Endodermal cell (in vitro differentiated cells): ENCODE measurements around the gene TMEM40. TPM values are rescaled to one million over a fixed set of nuclear protein-coding genes. Genes with fewer than 3 reads are reported as not detected.

Experiments
- DNase-seq: peaks from one replicate; pipeline ENCODE4 v3.0.0-alpha.2; 2017
- H3K27ac ChIP-seq: 2 replicates; pipeline ENCODE4 v1.5.1; 2013; ENCODE audit warnings: mild to moderate bottlenecking, low read depth, low read length, moderate library complexity
- H3K27me3 ChIP-seq: 2 replicates; pipeline ENCODE4 v1.6.1; 2013; ENCODE audit warnings: mild to moderate bottlenecking, low read length, moderate library complexity; ENCODE audit not compliant: insufficient read depth, control insufficient read depth, poor library complexity, severe bottlenecking
- H3K36me3 ChIP-seq: 2 replicates; pipeline ENCODE4 v1.7.0; 2013; ENCODE audit warnings: mild to moderate bottlenecking, low read length, moderate library complexity; ENCODE audit not compliant: control insufficient read depth, insufficient read depth
- H3K4me1 ChIP-seq: one replicate; pipeline ENCODE4 v1.7.0; 2013; ENCODE audit warnings: low read length; ENCODE audit not compliant: control insufficient read depth, insufficient read depth
- H3K4me3 ChIP-seq: 2 replicates; pipeline ENCODE4 v1.5.1; 2013; ENCODE audit warnings: mild to moderate bottlenecking, low read length, moderate library complexity
- H3K9ac ChIP-seq: 2 replicates; pipeline ENCODE4 v1.6.1; 2013; ENCODE audit warnings: mild to moderate bottlenecking, low read length, moderate library complexity; ENCODE audit not compliant: poor library complexity, severe bottlenecking; ENCODE audit errors: extremely low read depth
- H3K9me3 ChIP-seq: 2 replicates; pipeline ENCODE4 v1.6.1; 2013; ENCODE audit warnings: mild to moderate bottlenecking, low read length, moderate library complexity; ENCODE audit not compliant: control insufficient read depth
- H3K27ac Mint-ChIP-seq: 2 replicates; pipeline ENCODE4 v1.8.0; 2020; ENCODE audit warnings: mixed read lengths
- H3K27me3 Mint-ChIP-seq: 2 replicates; pipeline ENCODE4 v1.8.0; 2021; ENCODE audit warnings: mild to moderate bottlenecking, mixed read lengths; ENCODE audit not compliant: insufficient read depth
- H3K36me3 Mint-ChIP-seq: 2 replicates; pipeline ENCODE4 v1.8.0; 2020; ENCODE audit warnings: low read depth, mixed read lengths
- H3K4me1 Mint-ChIP-seq: 2 replicates; pipeline ENCODE4 v1.8.0; 2020; ENCODE audit warnings: mixed read lengths
- H3K4me3 Mint-ChIP-seq: 2 replicates; pipeline ENCODE4 v1.8.0; 2020; ENCODE audit warnings: mild to moderate bottlenecking, moderate library complexity, mixed read lengths
- H3K9me3 Mint-ChIP-seq: 2 replicates; pipeline ENCODE4 v1.8.0; 2020; ENCODE audit warnings: mild to moderate bottlenecking, mixed read lengths
- CTCF ChIP-seq: fragments of 200-600 bp; sonication (generic); conservative IDR thresholded peaks from 2 replicates; pipeline ENCODE4 v1.5.0; 2021; ENCODE audit warnings: antibody characterized with exemption, mild to moderate bottlenecking
- WGBS, 2 experiments: methylation state at CpG; one replicate each; pipeline versions ENCODE4 v1.1.5 to v1.1.7; 2013; ENCODE audit warnings: missing lambda C conversion rate in 2 of 2, mixed read lengths in 1 of 2; ENCODE audit not compliant: insufficient coverage in 1 of 2, insufficient read length in 1 of 2; 5-methylcytosine and 5-hydroxymethylcytosine counted together
- total RNA-seq, 2 donors: library from RNA; stranded (reverse); fragmentation: NEBNext Ultra II Directional in 1 of 2; extraction: Animal tissue kit (Norgen Biotek cat#: 25700) in 1 of 2; gene quantifications; 2 replicates in 1 of 2; 3 replicates in 1 of 2; pipeline ENCODE4 v1.2.1, GENCODE V29; 2021

TMEM40 gene
- total RNA-seq, 2 donors from 2014 or later: not detected

DNA sequence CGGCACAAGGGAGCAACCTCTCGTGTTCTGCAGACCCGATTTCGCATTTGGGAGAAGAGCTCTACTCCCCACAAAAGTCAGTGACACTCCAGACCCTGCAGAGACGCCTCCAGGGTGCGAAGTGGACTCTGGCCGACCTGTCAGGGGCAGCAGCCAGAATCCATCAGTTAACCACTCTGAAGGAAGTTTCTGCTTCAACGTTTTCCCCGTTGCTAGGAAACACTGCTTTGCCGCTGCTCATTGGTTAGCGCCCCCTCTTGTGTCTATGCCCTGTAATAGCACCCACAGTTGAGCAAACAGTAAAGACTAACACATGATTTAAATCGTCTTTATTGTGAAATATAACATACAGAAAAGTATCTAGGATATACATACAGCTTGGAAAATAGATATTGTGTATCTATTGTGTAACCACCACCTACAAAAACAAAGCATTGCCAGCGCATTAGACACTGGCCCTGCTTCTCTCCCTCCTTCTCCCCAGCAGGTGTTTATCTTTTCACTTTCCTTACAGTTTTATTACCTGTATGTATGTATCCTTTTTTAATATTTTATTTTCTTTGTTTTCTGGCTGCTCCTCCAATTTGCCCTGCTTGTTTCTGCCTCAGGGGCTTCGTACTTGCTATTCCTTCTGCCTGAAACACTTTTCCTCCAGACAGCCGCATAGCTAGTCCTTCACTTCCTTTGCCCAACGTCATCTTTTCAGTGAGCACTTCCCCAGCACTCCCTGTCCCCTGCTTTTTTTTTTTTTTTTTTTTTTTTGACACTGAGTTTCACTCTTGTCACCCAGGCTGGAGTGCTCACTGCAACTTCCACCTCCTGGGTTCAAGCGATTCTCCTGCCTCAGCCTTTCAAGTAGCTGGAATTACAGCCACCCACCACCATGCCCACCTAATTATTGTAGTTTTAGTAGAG is 38.8 kb downstream of the TMEM40 start:
- H3K27ac Mint-ChIP-seq: peak overlapping the region; percentile 12
- H3K9ac ChIP-seq: no peak overlapping the region
- peaks cover 6% of the 10 kb centered on the region for H3K9me3 ChIP-seq
- no peaks in the 10 kb centered on the region for H3K36me3 ChIP-seq
- TF ChIP-seq CTCF: peak; percentile 95
- DNase-seq: peak; percentile 92
- no peaks in the 10 kb centered on the region for H3K27me3 ChIP-seq
- H3K4me3 ChIP-seq: no peak overlapping the region
- no peak overlapping the region for H3K27ac ChIP-seq
- H3K4me1 Mint-ChIP-seq: peaks cover 12% of the 10 kb centered on the region
- WGBS, 2 experiments: 21 to 30% methylated on average over 11 to 16 of the region's 17 CpGs
- no peaks in the 10 kb centered on the region for H3K36me3 Mint-ChIP-seq
- no peak overlapping the region for H3K4me3 Mint-ChIP-seq
- H3K9me3 Mint-ChIP-seq: peaks cover 1% of the 10 kb centered on the region
- H3K27me3 Mint-ChIP-seq: no peaks in the 10 kb centered on the region
- H3K4me1 ChIP-seq: no peaks in the 10 kb centered on the region

GRCh38 chr3:12719541-12719940 is 39.5 kb downstream of the TMEM40 start:
- Mint-ChIP-seq H3K4me1 (peaks cover 10% of the 10 kb centered on the region), H3K36me3 (no peaks in the 10 kb centered on the region), H3K27ac (no peak overlapping the region), H3K4me3 (no peak overlapping the region), H3K27me3 (no peaks in the 10 kb centered on the region), H3K9me3 (peaks cover 1% of the 10 kb centered on the region)
- H3K4me1 ChIP-seq: no peaks in the 10 kb centered on the region
- 49 to 80% methylated on average over 1 to 7 of the region's 7 CpGs for WGBS, 2 experiments
- DNase-seq: no peak
- no peaks in the 10 kb centered on the region for H3K27me3 ChIP-seq
- H3K36me3 ChIP-seq: no peaks in the 10 kb centered on the region
- H3K4me3 ChIP-seq: no peak overlapping the region
- peaks cover 6% of the 10 kb centered on the region for H3K9me3 ChIP-seq
- no peak overlapping the region for H3K27ac ChIP-seq
- TF ChIP-seq CTCF: no peak
- no peak overlapping the region for H3K9ac ChIP-seq

DNA sequence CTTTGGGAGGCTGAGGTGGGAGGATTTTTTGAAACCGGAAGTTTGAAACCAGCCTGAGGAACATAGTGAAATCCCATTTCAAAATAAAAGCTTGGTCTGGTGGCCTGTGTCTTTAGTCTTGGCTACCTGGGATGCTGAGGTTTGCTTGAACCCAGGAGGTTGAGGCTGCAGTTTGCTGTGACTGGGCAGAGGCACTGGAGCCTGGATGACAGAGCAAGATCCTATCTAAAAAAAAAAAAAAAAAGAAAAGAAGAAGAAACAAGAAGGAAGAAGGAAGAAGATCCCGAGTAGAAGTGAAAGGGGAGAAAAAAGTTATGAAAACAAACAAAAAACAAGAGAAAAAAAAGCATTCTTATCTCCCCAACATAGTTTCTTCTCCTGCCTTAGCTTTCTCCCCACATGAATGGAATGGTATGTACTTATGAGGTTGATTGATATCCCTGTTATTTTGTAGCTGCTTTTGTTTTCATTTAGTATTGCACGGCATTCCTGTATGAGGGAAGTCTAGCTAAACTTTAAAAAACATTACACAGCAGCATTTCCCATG is 42.4 kb downstream of the TMEM40 start:
- H3K9me3 ChIP-seq: no peaks in the 10 kb centered on the region
- no peaks in the 10 kb centered on the region for H3K4me1 ChIP-seq
- no peak for TF ChIP-seq CTCF
- H3K36me3 ChIP-seq: no peaks in the 10 kb centered on the region
- no peak for DNase-seq
- Mint-ChIP-seq H3K9me3 (no peaks in the 10 kb centered on the region), H3K27me3 (no peaks in the 10 kb centered on the region), H3K4me1 (peaks cover 10% of the 10 kb centered on the region), H3K4me3 (no peak overlapping the region), H3K27ac (no peak overlapping the region), H3K36me3 (no peaks in the 10 kb centered on the region)
- H3K9ac ChIP-seq: no peak overlapping the region
- no peak overlapping the region for H3K27ac ChIP-seq
- 50% methylated on average over 1 of the region's 3 CpGs; no CpG with 5 or more reads in 1 of the 2 experiments for WGBS, 2 experiments
- no peaks in the 10 kb centered on the region for H3K27me3 ChIP-seq
- no peak overlapping the region for H3K4me3 ChIP-seq
